GM21528 (cell line): ENCODE results near the gene KNDC1.
"Not testable (repeated sequence)": the region's sequence is repeated elsewhere in the genome, so short reads cannot be mapped to it uniquely, and the experiment has no call there.

Experiments used
- ATAC-seq: cut with Tn5 transposase; IDR thresholded peaks from one replicate; pipeline ENCODE4 v1.9.1; 2021; ENCODE audit warnings: mild to moderate bottlenecking, moderate library complexity; ENCODE audit not compliant: unreplicated experiment, low FRiP score

KNDC1 gene, protein sequence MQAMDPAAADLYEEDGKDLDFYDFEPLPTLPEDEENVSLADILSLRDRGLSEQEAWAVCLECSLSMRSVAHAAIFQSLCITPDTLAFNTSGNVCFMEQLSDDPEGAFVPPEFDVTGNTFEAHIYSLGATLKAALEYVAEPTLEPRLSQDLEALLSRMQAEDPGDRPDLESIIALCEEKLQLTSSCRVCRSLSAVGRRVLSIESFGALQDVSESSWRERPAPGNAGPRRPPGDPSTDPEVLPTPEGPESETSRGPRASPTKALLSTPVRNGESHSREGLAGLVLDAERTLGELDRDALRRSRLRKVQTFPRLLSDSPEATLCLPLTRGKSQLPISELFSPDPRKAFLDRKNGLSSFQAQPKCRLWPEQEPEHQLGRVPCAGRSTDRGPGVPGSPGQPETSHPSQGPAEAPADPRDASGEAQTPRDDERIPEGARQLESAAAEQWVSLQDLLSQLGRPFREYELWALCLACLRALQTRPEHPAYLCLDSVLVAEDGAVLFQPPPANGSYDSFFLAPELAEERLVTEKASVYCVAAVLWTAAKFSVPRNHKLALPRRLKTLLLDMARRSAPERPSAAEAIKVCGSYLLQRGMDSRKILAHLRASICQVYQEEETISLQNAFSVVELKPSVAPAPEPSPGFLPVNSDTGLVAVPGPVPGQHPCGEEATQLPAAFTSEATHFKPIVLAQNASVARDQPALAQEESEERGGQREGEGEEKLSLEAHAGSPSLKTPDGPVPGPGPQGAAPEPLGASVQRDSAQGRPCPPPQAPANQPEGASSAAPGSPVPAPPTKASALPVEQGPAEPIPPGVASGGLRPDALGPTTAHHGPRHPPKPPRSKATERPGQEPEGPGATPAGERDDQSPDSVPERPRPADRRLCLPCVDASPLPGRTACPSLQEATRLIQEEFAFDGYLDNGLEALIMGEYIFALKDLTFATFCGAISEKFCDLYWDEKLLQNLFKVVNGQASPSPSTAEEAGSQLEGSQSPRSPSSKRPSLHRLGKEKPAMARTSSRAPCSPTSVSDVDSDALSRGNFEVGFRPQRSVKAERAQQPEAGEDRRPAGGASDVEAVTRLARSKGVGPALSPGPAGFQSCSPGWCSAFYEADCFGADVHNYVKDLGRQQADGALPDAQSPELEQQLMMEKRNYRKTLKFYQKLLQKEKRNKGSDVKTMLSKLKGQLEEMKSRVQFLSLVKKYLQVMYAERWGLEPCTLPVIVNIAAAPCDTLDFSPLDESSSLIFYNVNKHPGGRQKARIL (N-terminal part only)

DNA sequence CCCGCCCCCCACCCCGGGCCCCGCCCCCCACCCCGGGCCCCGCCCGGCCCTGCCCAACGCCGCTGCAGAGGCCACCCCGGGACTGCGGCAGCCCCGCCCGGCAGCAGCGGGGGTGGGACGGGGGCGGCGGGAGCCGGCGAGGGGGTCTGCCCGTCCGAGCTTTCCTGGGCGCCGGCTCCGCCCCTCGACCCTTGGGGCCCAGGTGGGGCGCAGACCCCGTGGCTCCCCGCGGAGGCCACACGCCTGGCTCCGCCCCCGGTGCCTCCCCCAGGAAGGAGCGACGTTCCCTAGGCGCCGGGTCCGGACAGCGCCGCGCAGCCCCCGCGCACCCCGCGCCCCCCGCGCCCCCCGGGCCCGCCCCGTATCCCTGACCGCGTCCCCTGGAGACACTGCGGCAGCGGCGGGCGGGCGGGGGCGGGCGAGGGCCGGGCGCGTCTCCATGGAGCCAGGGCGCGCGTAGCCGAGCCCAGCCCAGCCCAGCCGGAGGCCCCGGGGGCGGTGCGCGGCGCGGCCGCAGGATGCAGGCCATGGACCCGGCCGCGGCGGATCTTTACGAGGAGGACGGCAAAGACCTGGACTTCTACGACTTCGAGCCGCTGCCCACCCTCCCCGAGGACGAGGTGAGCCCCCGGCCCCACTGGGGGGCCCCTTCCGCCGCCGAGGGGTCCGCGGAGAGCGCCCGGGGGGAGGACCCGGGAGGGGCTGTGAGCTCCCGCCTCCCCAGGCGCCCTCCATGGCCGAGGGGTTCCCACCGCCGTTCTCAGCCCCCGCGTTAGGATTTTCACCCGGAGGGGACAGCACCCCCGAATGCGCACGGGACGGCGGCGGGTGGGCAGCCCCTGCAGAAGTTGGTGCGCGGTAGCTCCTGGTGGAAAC lies at the start of gene KNDC1:
KNDC1 (plus strand) TSS at position 270 of the 876 bp plus-strand sequence; CDS start at position 519, 249 bp downstream.
- no peak for ATAC-seq

DNA sequence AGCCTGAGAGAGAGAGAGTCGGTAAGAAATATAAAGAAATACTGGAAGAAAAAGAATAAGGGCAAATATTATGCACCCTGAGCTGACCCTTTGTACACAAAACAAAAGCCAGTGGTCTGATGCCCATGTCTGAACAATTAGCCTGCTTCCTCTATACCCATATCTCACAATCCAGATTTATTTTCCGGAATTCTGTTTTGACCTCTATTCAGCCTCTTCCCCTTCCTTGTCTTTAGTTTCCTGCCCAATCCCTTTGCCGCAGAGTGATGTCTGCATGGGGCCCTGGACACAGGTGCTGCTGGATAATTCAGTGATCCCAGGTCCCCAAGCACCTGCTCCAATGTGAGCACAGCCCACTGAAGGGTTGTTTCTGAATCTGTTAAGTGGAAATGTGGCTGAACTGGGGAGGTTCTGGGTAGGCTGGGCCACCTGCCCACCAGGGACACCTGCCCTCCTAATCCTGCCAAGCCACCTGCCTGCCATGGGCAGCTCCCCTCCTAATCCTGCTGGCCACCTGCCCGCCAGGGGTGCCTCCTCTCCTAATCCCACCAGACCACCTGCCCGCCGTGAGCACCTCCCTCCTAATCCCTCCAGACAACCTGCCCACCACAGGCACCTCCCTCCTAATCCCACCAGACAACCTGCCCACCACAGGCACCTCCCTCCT lies 49.3 kb upstream of the KNDC1 start:
- ATAC-seq: no peak

DNA sequence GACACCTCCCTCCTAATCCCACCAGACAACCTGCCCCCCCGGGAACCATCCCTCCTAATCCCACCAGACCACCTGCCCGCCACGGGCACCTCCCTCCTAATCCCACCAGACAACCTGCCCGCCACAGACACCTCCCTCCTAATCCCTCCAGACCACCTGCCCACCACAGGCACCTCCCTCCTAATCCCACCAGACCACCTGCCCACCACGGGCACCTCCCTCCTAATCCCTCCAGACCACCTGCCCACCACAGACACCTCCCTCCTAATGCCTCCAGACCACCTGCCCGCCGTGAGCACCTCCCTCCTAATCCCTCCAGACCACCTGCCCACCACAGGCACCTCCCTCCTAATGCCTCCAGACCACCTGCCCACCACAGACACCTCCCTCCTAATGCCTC lies 48.4 kb upstream of the KNDC1 start:
- ATAC-seq: not testable (repeated sequence)

DNA sequence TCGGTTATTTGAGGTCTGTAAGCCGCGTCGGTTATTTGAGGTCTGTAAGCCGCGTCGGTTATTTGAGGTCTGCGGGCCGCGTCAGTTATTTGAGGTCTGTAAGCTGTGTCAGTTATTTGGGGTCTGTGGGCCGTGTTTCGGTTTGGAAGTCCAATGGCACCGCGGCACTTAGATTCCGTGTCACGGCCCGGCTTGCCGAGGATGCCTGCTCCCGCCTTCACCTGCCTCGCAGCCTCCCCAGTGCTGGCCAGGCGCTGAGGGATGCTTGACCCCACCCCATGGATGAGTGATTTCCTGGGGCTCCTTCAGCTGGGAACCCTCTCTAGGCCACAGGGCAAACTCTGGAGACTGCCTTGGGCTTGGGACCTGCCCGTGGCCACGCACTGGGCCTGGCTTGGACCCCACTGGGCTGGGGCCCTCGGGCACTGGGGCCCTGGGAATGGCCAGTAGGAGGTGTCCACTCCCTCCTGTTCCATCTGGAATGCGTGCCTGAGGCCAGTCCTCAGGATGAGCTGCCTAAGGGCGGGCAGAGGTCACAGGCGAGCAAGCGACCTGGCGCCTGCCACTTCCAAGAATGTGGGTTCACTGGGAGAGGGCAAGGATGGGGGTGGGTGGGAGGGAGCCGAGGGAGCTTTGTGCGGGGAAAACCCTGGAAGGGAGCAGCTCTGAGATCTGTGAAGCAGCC lies 46.7 kb upstream of the KNDC1 start:
- ATAC-seq: no peak

DNA sequence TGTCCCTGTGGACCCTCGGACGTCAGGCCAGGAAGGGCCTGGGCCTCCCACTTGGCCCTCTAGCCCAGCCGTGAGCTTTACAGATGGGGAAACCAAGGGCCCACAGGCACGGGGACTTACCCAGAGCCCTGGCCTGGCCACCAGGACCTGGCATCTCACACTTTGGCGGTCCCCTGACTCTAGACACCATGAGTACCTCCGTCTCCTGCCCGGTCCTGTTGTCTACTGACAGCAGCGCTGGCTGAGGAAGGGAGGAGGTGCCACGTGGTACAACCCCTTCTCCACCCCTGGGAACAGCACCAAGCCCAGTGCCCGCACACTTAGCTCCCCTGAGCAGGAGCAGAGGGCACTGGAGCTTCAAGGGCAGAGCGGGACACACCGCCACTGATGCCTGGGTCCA lies 46.2 kb upstream of the KNDC1 start:
- no peak for ATAC-seq

DNA sequence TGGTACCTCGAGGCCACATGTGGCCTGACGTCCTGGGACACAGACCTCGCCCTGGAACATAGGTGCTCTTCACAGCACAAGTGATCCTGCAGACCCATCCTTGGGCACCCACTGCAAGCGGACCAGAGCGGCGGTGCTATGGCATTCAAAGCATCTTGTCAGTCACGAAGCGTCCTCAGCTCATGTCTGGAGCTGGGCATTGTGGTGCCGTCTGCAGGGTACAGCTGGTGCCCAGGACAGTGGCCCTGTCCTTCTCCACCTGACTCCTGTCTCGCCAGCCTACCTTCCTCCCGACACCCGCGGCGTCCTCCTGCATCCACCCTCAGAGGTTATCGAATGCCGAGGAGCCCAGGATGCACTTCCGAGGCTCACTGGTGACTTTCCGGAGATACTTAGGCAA lies 45.8 kb upstream of the KNDC1 start:
- no peak for ATAC-seq

DNA sequence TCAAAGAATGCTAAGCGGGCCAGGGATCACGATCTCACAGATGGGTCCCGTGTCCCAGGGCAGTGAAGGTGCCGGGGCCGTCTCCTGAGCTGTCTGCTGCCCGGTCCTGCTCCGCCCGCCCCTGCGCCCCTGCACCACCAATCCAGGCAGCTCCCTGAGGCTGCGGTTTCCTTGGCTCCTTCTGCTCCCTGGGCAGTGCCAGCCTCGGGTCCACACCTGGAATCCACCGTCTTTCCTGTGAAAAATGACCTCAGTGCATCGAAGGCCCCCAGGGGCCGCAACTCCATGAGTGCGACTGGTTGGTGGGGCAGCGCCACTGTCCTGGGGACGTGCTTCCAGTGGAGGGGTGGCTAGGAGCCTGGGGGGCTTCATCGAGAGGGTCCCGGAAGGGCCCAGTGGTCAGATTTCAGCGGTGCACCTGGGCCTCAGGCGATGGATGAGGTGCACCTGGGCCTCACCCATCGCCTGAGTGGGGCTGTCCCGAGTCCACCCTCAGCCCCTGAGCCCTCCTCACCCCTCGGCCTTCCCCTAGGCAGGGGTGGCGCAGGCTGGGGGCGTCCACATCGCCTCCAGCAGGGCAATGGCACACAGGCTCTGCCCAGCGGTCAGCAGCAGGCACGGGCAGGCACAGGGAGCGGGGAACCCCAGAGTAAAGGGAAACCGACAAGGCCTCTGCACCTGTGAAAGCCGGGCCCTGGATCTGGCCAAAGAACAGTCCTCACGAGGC lies 45.1 kb upstream of the KNDC1 start:
- no peak for ATAC-seq

DNA sequence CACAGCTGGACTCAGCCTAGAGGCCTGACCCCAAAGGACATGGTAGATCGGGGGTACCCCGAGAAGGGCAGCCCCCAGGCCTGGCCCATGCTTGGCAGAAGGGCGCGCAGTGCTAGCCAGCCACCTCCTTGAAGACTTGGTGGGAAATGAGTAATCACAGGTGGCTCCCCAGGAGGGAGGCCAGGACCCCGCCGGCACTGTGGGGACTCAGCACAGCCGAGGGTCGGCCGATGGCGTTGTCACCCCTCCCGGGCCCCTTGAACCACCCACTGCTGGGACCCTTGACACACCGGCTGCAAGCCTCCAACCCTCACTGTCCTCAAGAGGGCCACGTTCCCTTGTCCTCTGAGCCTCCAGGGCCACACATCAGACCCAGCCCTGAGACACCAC lies 44.6 kb upstream of the KNDC1 start:
- ATAC-seq: no peak

DNA sequence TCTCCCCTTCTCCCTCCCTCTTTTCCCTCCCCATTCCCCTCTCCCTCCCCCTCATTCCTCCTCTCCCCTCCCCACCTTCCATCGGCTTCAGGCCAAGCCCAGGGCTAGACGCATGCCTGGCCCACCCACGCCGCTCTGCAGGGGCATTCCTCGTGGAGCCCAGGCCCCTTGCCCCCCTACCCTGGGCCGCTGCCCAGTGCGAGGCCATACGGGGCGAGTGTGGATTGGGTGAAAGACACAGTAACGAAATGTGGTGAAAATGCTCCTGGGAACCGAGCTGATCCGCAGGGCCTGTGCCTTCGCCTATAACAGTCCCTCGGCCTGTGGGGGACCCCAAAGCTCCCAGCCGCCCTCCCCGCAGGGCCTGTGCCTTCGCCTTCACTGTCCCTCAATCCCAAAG lies 44.0 kb upstream of the KNDC1 start:
- no peak for ATAC-seq

DNA sequence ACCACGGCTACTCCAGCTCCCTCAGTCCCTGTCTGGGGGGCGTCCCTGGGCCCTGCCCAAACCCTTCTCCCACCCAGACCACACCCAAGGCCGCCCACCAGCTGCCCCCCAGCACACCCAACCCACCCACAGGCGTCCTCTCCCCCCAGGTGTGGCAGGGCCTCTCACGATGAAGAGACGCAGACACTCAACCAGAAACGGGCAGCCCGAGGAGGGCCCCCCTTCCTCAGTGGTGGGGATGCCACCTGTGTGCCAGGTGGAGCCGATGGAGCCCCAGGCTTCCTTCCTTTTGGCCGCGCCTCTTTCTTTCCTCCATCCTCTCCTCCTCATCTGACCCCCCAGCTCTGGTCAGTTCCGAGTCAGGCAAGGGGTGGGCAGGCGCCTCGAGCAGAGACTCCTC lies 43.6 kb upstream of the KNDC1 start:
- no peak for ATAC-seq

DNA sequence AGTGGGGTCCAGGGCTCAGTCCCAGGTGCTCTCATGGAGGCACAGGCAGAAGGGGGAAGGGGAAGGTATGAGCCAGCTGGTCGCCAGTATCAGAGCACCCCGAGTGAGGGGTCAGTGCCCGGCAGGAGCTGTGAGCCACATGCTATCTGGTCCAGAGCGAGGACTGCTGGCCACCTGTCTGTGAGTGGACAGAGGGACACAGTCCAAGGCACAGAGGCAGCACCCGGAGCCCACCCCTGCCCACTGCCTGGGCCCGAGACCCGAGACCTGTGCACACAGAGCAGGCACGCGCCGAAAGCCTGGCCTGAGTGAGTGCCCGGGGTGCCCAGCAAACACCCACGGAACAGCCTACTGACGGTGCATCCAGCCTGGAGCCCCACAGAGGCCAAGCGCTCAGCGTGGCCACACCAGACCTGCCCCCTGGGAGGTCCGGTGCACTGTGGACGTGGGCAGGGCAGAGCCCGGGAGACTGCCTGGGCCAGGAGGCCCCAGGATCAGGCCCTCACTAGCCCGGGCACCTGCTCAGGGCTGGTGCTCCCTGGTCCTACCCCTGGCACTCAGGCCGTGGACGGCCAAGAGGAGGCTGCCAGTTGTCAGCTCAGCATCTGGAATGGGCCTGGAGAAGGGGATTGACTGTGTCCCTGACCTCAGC lies 42.9 kb upstream of the KNDC1 start:
- ATAC-seq: no peak

DNA sequence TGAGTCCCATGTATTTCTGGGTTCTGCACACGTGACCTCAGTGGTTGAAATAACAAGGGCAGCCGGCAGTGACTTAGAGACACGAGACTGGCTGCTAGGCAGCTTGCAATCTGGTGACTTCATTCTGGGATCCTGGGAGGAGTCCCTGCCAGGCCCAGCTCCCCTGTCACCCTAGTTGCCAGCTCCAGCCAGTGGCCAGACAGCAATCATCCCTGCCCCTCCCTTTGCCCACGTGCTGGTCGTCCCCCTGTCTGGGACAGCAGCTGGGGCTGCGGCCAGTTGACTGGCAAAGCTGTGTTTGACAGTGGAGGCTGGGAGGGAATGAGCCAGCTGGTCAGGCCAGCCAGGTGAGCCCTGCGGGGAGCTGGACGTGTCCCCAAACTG lies 42.3 kb upstream of the KNDC1 start:
- ATAC-seq: no peak

DNA sequence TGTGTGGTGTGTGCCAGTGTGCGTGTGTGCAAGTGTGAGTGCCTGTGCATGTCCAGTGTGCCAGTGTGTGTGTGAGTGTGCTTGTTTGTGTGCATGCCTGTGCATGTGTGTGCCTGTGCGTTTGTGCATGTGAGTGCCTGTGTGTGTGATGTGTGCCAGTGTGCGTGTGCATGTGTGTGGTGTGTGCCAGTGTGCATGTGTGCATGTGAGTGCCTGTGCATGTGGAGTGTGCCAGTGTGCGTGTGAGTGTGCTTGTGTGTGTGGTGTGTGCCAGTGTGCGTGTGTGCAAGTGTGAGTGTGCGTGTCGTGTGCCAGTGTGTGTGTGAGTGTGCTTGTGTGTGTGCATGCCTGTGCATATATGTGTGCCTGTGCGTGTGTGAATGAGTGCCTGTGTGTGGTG lies 38.5 kb upstream of the KNDC1 start:
- ATAC-seq: no peak

DNA sequence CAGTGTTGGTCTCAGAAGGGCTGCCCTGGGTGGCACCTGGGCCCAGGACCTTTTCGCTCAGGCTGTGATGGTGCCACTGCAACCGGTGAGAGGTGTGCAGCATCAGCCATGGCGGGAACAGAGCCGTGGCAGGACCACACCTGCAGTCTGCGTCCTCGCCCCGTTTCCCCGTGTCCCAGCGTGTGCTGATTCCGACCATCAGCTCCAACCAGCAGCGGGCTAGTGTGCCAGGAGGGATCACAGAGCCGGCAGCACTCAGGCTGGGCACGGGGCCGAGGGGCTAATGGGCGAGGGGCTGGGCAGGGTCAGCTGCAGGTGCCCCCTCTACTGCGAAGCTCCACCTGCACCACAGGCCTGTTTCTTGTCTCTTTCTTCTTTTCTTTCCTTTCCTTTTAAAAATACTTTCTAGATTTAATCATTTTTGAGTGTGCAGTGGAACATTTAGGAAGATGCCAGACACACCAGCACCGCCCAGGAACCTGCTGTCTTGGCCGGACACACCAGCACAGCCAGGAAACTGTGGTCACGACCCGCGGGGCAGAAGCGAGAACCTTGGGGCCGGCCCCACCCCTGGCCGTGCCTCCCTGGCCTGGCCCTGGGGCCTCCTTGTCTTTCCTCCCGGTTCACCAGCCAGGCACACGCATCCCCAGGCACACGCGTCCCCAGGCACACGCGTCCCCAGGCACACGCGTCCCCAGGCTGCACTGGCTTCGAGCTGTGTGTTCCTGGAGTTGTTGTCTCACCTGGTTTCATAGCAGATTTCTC lies 37.7 kb upstream of the KNDC1 start:
- no peak for ATAC-seq

DNA sequence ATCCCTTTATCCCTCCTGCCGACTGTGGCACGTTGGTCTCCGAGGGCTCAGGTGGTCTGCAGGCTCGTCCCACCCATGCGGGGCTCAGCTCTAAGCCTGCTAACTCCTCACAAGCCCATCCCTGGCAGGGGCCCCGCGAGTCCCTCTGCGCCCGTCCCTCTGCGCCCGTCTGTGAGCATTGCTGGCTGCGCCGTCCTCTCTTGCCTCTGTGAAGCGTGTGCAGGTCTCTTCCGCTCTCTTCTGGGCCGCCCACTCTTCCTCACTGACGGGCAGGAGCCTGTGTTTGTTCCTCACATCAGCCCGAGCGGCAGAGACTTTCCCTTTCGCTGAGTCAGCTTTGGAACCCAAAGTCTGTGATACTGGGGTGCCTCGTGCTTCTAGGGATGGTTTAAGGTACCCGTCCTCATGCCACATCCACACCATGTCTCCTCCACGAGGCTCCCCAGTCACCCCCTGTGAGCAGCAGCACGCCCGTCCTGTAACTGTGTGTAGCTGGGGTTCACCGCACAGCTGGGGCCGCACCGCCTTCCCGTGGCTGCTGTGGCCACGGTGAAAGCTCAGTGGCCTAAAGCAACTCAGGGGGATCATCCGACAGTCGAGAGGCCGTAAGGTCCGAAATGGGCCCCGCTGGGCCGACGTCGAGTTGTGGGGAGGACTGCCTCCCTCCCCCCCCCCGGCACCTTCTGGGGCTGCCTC lies 36.8 kb upstream of the KNDC1 start:
- no peak for ATAC-seq

DNA sequence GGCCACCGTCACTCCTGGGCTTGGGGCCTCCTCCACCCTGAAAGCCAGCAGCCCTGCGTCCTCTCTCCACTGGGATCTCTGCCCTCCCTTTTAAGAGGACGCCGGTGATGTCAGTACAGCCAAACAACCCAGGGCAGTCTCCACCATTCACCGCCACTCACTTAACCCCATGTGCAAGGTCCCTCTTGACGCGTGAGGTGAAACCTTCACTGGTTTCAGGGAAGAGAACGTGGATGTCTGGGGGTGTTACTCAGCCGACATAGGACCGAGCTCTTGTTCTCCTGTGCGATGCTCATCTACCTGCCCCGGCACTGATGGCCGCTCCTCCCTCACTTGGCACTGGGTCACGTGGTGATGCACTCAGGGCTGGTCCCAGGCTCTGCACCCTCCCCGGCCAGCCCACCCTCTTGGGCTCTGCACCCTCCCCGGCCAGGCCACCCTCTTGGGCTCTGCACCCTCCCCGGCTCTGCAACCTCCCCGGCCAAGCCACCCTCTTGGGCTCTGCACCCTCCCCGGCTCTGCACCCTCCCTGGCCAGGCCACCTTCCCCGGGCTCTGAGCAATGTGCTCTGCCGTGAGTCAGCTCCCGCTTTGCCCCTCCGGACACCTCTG lies 36.2 kb upstream of the KNDC1 start:
- no peak for ATAC-seq
